Neural progenitor cell (in vitro differentiated cells): ENCODE results near the gene LANCL1. TPM values are rescaled to one million over a fixed set of nuclear protein-coding genes. Genes with fewer than 3 reads are reported as not detected.
A peak's percentile ranks its signal among the peaks of the same experiment; 100 is the strongest.

Experiments
- DNase-seq: peaks from one replicate; pipeline ENCODE4 v3.0.0-alpha.2; 2016; ENCODE audit warnings: low spot score
- H2AFZ ChIP-seq: fragments of 200-600 bp; sonication (generic); replicated peaks from 2 replicates; pipeline ENCODE4 v1.6.1; 2016; ENCODE audit warnings: antibody characterized with exemption
- H3F3A ChIP-seq: fragments of 200-600 bp; sonication (generic); 2 replicates; pipeline ENCODE4 v1.6.1; 2016; ENCODE audit warnings: antibody characterized with exemption, low read depth
- H3K27ac ChIP-seq: fragments of 200-600 bp; sonication (generic); 2 replicates; pipeline ENCODE4 v1.5.1; 2016; ENCODE audit warnings: mild to moderate bottlenecking
- H3K27me3 ChIP-seq: fragments of 200-600 bp; sonication (generic); 2 replicates; pipeline ENCODE4 v1.6.1; 2016; ENCODE audit warnings: mild to moderate bottlenecking, moderate library complexity
- H3K36me3 ChIP-seq: fragments of 200-600 bp; sonication (generic); 2 replicates; pipeline ENCODE4 v1.5.1; 2016
- H3K4me1 ChIP-seq: fragments of 200-600 bp; sonication (generic); 2 replicates; pipeline ENCODE4 v1.6.1; 2016; ENCODE audit warnings: mixed run types
- H3K4me2 ChIP-seq: fragments of 200-600 bp; sonication (generic); 2 replicates; pipeline ENCODE4 v1.6.1; 2016
- H3K4me3 ChIP-seq: fragments of 200-600 bp; sonication (generic); 2 replicates; pipeline ENCODE4 v1.5.1; 2016
- H3K79me2 ChIP-seq: fragments of 200-600 bp; sonication (generic); 2 replicates; pipeline ENCODE4 v1.6.1; 2016; ENCODE audit warnings: low read depth
- H3K9ac ChIP-seq: fragments of 200-600 bp; sonication (generic); 2 replicates; pipeline ENCODE4 v1.6.1; 2016
- H3K9me3 ChIP-seq: fragments of 200-600 bp; sonication (generic); 2 replicates; pipeline ENCODE4 v1.5.1; 2016; ENCODE audit warnings: low read depth
- H4K20me1 ChIP-seq: fragments of 200-600 bp; sonication (generic); 2 replicates; pipeline ENCODE4 v1.6.1; 2016; ENCODE audit warnings: low read depth
- H3K27ac Mint-ChIP-seq: 3 replicates; pipeline ENCODE4 v1.8.0; 2021; ENCODE audit warnings: mixed read lengths
- H3K27me3 Mint-ChIP-seq: 2 replicates; pipeline ENCODE4 v1.8.0; 2022; ENCODE audit warnings: low read depth, mild to moderate bottlenecking, inconsistent platforms, moderate library complexity, mixed read lengths; ENCODE audit not compliant: insufficient read depth
- H3K36me3 Mint-ChIP-seq: 3 replicates; pipeline ENCODE4 v1.8.0; 2021; ENCODE audit warnings: mixed read lengths
- H3K4me1 Mint-ChIP-seq: 3 replicates; pipeline ENCODE4 v1.8.0; 2021; ENCODE audit warnings: mixed read lengths
- H3K4me3 Mint-ChIP-seq: 3 replicates; pipeline ENCODE4 v1.8.0; 2021; ENCODE audit warnings: mild to moderate bottlenecking, moderate library complexity, mixed read lengths
- H3K9me3 Mint-ChIP-seq: 3 replicates; pipeline ENCODE4 v1.8.0; 2020; ENCODE audit warnings: mixed read lengths
- CTCF ChIP-seq: fragments of 200-600 bp; sonication (generic); IDR thresholded peaks from 2 replicates; pipeline ENCODE4 v1.5.1; 2017; ENCODE audit warnings: antibody characterized with exemption, mild to moderate bottlenecking
- EZH2 ChIP-seq: fragments of 200-600 bp; sonication (generic); IDR thresholded peaks from 2 replicates; pipeline ENCODE4 v1.6.1; 2017; ENCODE audit warnings: antibody characterized with exemption, mild to moderate bottlenecking, moderate library complexity
- EZH2phosphoT487 ChIP-seq: fragments of 200-600 bp; sonication (generic); IDR thresholded peaks from 2 replicates; pipeline ENCODE4 v1.6.1; 2017; ENCODE audit warnings: antibody characterized with exemption
- total RNA-seq: library from RNA; depleted of rRNA; stranded (reverse); fragments of >200 nt; gene quantifications from 2 replicates; pipeline ENCODE4 v1.2.3, GENCODE V29; 2015; ENCODE audit warnings: low replicate concordance

The LANCL1 gene
- total RNA-seq, 1 donor from 2014 or later, result 122 TPM

- DNase-seq, result peak; percentile 53
- H2AFZ ChIP-seq, result peak overlapping the region; percentile 94
- Mint-ChIP-seq H3K4me3 (peak overlapping the region; percentile 97), H3K27ac (peak overlapping the region; percentile 90), H3K4me1 (peaks cover 29% of the 10 kb centered on the region), H3K36me3 (peaks cover 4% of the 10 kb centered on the region), H3K9me3 (no peaks in the 10 kb centered on the region), H3K27me3 (no peaks in the 10 kb centered on the region)
- H3K27me3 ChIP-seq, result no peaks in the 10 kb centered on the region
- no peaks in the 10 kb centered on the region for H3K9me3 ChIP-seq
- peak overlapping the region; percentile 99 for H3K4me2 ChIP-seq
- no peak for TF ChIP-seq EZH2
- no peak for TF ChIP-seq CTCF
- TF ChIP-seq EZH2phosphoT487, result no peak
- peaks cover 35% of the 10 kb centered on the region for H3K79me2 ChIP-seq
- H3K36me3 ChIP-seq, result no peaks in the 10 kb centered on the region
- H3K9ac ChIP-seq, result peak overlapping the region; percentile 3
- H4K20me1 ChIP-seq, result no peaks in the 10 kb centered on the region
- H3K4me3 ChIP-seq, result peak overlapping the region; percentile 91
- H3K27ac ChIP-seq, result no peak overlapping the region
- no peaks in the 10 kb centered on the region for H3F3A ChIP-seq
- peaks cover 16% of the 10 kb centered on the region for H3K4me1 ChIP-seq
These were observed 937 bp upstream of the LANCL1 start for GRCh38 chr2:210477496-210477895.

GRCh38 chr2:210475706-210476105 is 853 bp downstream of the LANCL1 start:
- no peaks in the 10 kb centered on the region for H3K9me3 ChIP-seq
- H3K79me2 ChIP-seq, result peaks cover 35% of the 10 kb centered on the region
- no peaks in the 10 kb centered on the region for H3F3A ChIP-seq
- TF ChIP-seq CTCF, result no peak
- TF ChIP-seq EZH2, result no peak
- TF ChIP-seq EZH2phosphoT487, result no peak
- DNase-seq, result no peak
- H3K36me3 Mint-ChIP-seq, result peaks cover 10% of the 10 kb centered on the region
- H3K9me3 Mint-ChIP-seq, result no peaks in the 10 kb centered on the region
- peaks cover 20% of the 10 kb centered on the region for H3K4me1 Mint-ChIP-seq
- H3K27ac ChIP-seq, result peak overlapping the region; percentile 81
- no peaks in the 10 kb centered on the region for H3K27me3 Mint-ChIP-seq
- H3K27me3 ChIP-seq, result no peaks in the 10 kb centered on the region
- H3K4me3 Mint-ChIP-seq, result peak overlapping the region; percentile 97
- peak overlapping the region; percentile 91 for H3K4me3 ChIP-seq
- H3K27ac Mint-ChIP-seq, result no peak overlapping the region
- H3K4me1 ChIP-seq, result peaks cover 11% of the 10 kb centered on the region
- H3K9ac ChIP-seq, result peak overlapping the region; percentile 84
- H3K4me2 ChIP-seq, result peak overlapping the region; percentile 99
- H3K36me3 ChIP-seq, result no peaks in the 10 kb centered on the region
- no peaks in the 10 kb centered on the region for H4K20me1 ChIP-seq
- H2AFZ ChIP-seq, result peak overlapping the region; percentile 94

GRCh38 chr2:210474776-210475175 is 1.8 kb downstream of the LANCL1 start:
- Mint-ChIP-seq H3K4me1 (peaks cover 20% of the 10 kb centered on the region), H3K9me3 (no peaks in the 10 kb centered on the region), H3K36me3 (peaks cover 16% of the 10 kb centered on the region), H3K27me3 (no peaks in the 10 kb centered on the region), H3K27ac (no peak overlapping the region), H3K4me3 (peak overlapping the region; percentile 36)
- no peak for DNase-seq
- H3K4me1 ChIP-seq, result peaks cover 11% of the 10 kb centered on the region
- no peaks in the 10 kb centered on the region for H3K9me3 ChIP-seq
- H2AFZ ChIP-seq, result no peak overlapping the region
- no peak overlapping the region for H3K9ac ChIP-seq
- H3K4me3 ChIP-seq, result no peak overlapping the region
- H3K36me3 ChIP-seq, result no peaks in the 10 kb centered on the region
- H3F3A ChIP-seq, result no peaks in the 10 kb centered on the region
- H3K27me3 ChIP-seq, result no peaks in the 10 kb centered on the region
- H3K79me2 ChIP-seq, result peaks cover 35% of the 10 kb centered on the region
- H4K20me1 ChIP-seq, result no peaks in the 10 kb centered on the region
- no peak overlapping the region for H3K27ac ChIP-seq
- H3K4me2 ChIP-seq, result peak overlapping the region; percentile 99
- no peak for TF ChIP-seq EZH2
- TF ChIP-seq EZH2phosphoT487, result no peak
- TF ChIP-seq CTCF, result no peak
